IPS-18a (cell line): ENCODE data around the gene PHLPP1.

ENCODE experiments used
- H3K27ac ChIP-seq: one replicate; pipeline ENCODE4 v1.5.1; 2013; ENCODE audit warnings: low read length
- H3K27me3 ChIP-seq: one replicate; pipeline ENCODE4 v1.6.1; 2013; ENCODE audit warnings: mild to moderate bottlenecking, low read length; ENCODE audit not compliant: control insufficient read depth, insufficient read depth
- H3K36me3 ChIP-seq: one replicate; pipeline ENCODE4 v1.6.1; 2013; ENCODE audit warnings: low read depth, low read length; ENCODE audit not compliant: control insufficient read depth
- H3K4me1 ChIP-seq: one replicate; pipeline ENCODE4 v1.6.1; 2013; ENCODE audit warnings: low read depth, low read length; ENCODE audit not compliant: control insufficient read depth
- H3K4me3 ChIP-seq: one replicate; pipeline ENCODE4 v1.5.1; 2013; ENCODE audit warnings: low read length
- H3K9ac ChIP-seq: one replicate; pipeline ENCODE4 v1.6.1; 2013; ENCODE audit warnings: mild to moderate bottlenecking, low read length, moderate library complexity
- H3K9me3 ChIP-seq: one replicate; pipeline ENCODE4 v1.6.1; 2013; ENCODE audit warnings: low read depth, low read length; ENCODE audit not compliant: control insufficient read depth

Gene PHLPP1

DNA sequence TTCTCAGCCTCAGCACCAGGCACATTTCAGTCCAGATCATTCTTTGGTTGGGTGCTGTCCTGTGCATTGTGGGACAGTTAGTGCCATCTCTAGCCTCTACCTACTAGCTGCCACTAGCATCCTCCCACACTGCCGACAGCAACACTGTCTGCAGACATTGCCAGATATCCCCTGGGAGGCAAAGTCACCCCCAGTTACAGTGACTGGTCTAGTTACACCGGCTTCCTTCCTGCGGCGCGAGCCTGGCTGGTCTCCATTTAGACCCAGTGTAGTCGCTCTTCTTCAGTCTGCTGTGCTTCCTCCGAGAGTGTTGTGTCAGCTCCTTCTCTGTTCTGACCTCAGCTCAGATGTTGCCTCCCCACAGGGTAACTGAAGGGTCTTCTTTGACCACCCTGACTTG, 283.1 kb downstream of the PHLPP1 start:
- no peak overlapping the region for H3K27ac ChIP-seq
- no peaks in the 10 kb centered on the region for H3K27me3 ChIP-seq
- H3K9ac ChIP-seq = no peak overlapping the region
- no peak overlapping the region for H3K4me3 ChIP-seq
- no peaks in the 10 kb centered on the region for H3K4me1 ChIP-seq
- H3K36me3 ChIP-seq = no peaks in the 10 kb centered on the region
- H3K9me3 ChIP-seq = no peaks in the 10 kb centered on the region

DNA sequence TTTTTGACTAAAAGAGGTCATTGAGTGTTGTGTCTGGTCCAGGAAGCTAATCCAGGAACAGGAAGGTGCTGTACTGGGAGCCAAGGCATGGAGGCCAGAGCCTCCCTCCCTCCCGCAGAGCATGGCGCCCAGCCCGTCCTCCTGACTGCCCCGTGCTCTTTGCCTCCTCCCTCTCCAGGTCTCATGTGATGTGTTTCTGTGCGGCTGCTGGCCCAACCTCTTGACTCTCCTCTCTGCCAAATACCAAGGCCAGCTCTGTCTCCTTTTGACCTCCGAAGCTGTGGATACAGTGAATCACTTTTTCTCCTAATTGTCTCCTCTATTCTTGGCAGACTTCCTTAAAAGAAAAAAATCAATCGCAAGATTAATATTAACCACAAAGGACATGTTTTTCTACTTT, 284.1 kb downstream of the PHLPP1 start:
- Histone ChIP-seq H3K4me1 (no peaks in the 10 kb centered on the region), H3K27ac (no peak overlapping the region), H3K9ac (no peak overlapping the region), H3K4me3 (no peak overlapping the region), H3K36me3 (no peaks in the 10 kb centered on the region), H3K27me3 (no peaks in the 10 kb centered on the region), H3K9me3 (no peaks in the 10 kb centered on the region)

DNA sequence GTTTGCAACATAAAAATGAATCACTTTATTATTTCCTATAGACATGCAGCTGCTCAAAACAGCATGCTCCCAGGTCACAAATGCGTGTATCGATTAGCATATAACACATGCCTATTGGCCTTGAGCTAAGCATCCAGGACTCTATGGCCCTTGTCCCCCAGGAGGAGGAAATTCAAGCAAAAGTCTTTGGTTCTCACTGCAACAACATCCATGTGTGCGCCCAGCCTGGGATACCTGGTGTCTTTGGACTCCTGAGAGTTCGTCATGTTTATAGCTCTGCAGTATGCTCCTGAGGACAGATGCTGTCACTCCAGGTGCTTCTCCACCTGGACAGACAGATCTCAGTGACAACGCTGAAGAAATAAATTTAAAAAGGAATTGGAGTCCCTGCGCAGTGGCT, 284.6 kb downstream of the PHLPP1 start:
- no peaks in the 10 kb centered on the region for H3K9me3 ChIP-seq
- H3K36me3 ChIP-seq = no peaks in the 10 kb centered on the region
- no peak overlapping the region for H3K27ac ChIP-seq
- no peak overlapping the region for H3K4me3 ChIP-seq
- H3K4me1 ChIP-seq = no peaks in the 10 kb centered on the region
- no peak overlapping the region for H3K9ac ChIP-seq
- H3K27me3 ChIP-seq = no peaks in the 10 kb centered on the region

DNA sequence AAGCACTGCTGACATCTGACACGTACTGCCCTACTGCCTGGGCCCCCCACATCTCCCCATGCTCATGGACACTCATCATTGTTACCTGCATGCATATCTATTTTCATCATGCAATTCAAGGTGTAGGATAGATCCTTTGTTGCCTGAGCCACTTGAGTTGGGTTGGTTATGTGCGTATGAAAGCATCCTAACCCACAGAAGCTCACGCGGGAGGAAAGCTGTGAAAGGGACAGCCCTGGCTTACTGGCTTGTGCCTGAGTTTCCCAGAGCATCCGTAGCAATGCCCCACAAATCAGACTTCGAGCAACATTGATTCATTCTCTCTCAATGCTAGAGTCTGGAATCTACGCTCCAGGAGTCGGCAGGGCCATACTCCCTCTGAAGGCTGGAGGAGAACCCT, 285.5 kb downstream of the PHLPP1 start:
- Histone ChIP-seq H3K4me1 (no peaks in the 10 kb centered on the region), H3K4me3 (no peak overlapping the region), H3K27ac (no peak overlapping the region), H3K9me3 (no peaks in the 10 kb centered on the region), H3K27me3 (no peaks in the 10 kb centered on the region), H3K36me3 (no peaks in the 10 kb centered on the region), H3K9ac (no peak overlapping the region)

DNA sequence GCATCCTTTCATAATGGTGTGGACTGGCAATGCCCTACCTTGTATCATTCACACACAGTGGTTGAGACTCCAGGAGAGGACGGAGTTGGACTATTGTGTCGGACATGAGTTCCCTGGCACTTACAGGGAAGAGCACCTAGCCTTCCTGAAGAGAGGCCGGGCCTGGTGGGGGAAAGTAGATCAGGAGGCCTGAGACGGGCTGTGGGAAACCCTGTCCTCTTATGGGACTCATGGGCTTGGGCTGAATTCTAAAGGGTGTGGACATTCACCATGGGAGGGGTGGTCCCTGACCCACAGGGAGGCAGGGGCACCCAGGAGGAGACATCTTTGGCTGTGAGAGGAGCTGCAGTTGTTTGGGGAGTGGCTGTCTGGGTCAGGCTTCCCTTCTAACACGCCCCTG, 286.5 kb downstream of the PHLPP1 start:
- no peaks in the 10 kb centered on the region for H3K36me3 ChIP-seq
- no peaks in the 10 kb centered on the region for H3K4me1 ChIP-seq
- no peak overlapping the region for H3K4me3 ChIP-seq
- no peaks in the 10 kb centered on the region for H3K27me3 ChIP-seq
- no peak overlapping the region for H3K27ac ChIP-seq
- no peak overlapping the region for H3K9ac ChIP-seq
- H3K9me3 ChIP-seq = no peaks in the 10 kb centered on the region

DNA sequence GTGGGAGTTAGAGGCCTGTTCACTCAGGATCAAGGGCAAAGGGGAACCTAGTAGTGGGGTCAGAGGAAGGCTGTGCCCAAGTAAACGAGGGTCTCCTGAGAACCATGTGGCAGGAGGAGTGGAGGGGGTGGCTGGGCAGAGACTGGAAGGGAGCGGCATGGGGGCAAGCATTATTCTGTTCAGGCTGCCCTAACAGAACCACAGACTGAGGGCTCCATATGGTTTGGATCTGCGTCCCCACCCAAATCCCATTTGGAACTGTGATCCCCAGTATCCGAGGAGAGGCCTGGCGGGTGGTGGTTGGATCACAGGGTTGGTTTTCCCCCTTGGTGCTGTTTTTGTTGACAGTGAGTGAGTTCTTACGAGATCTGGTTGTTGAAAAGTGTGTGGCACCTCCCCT, 287.0 kb downstream of the PHLPP1 start:
- Histone ChIP-seq H3K9me3 (no peaks in the 10 kb centered on the region), H3K4me1 (no peaks in the 10 kb centered on the region), H3K9ac (no peak overlapping the region), H3K36me3 (no peaks in the 10 kb centered on the region), H3K27me3 (no peaks in the 10 kb centered on the region), H3K4me3 (no peak overlapping the region), H3K27ac (no peak overlapping the region)

DNA sequence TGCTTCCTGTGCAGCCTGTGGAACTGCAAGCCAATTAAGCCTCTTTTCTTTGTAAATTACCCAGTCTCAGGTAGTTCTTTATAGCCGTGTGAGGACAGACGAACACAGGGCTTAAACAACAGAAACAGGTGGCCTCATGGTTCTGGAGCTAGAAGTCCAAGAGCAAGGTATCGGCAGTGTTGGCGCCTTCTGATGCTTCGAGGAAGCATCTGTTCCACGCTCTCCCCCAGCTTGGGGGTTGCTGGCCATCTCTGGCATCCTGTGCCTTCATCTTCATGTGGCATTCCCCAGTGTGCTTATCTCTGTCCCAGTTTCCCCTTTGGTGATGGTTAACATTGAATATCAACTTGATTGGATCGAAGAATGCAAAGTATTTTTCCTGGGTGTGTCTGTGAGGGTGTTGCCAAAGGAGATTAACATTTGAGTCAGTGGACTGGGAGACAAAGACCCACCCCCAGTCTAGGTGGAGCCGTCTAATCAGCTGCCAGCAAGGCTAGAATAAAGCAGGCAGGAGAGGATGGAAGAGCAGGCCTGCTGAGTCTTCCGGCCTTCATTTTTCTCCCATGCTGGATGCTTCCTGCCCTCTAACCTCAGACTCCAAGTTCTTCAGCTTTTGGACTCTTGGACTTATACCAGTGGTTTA, 287.6 kb downstream of the PHLPP1 start:
- H3K4me1 ChIP-seq = no peaks in the 10 kb centered on the region
- H3K27me3 ChIP-seq = no peaks in the 10 kb centered on the region
- H3K36me3 ChIP-seq = no peaks in the 10 kb centered on the region
- H3K27ac ChIP-seq = no peak overlapping the region
- H3K4me3 ChIP-seq = no peak overlapping the region
- no peaks in the 10 kb centered on the region for H3K9me3 ChIP-seq
- H3K9ac ChIP-seq = no peak overlapping the region

DNA sequence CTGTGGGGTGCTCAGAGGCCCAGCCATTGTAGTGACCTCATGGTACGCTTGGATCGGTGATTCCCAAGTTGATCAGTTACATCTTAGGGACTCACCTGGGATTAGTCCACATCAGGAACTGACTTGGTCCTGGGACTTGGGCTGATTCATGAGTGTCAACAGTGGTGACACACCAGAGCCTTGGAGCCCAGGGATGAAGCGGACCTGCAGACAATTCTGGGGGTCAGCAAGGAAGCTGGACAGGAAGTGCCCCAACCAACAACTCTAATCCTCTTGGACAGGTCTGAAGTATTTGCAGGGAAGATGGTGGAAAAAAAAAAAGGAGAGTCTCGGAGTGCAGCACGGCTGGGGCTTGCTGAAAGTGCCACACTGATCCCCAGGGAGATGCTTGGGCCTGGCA, 288.6 kb downstream of the PHLPP1 start:
- Histone ChIP-seq H3K9me3 (no peaks in the 10 kb centered on the region), H3K4me1 (no peaks in the 10 kb centered on the region), H3K4me3 (no peak overlapping the region), H3K36me3 (no peaks in the 10 kb centered on the region), H3K9ac (no peak overlapping the region), H3K27me3 (no peaks in the 10 kb centered on the region), H3K27ac (no peak overlapping the region)

DNA sequence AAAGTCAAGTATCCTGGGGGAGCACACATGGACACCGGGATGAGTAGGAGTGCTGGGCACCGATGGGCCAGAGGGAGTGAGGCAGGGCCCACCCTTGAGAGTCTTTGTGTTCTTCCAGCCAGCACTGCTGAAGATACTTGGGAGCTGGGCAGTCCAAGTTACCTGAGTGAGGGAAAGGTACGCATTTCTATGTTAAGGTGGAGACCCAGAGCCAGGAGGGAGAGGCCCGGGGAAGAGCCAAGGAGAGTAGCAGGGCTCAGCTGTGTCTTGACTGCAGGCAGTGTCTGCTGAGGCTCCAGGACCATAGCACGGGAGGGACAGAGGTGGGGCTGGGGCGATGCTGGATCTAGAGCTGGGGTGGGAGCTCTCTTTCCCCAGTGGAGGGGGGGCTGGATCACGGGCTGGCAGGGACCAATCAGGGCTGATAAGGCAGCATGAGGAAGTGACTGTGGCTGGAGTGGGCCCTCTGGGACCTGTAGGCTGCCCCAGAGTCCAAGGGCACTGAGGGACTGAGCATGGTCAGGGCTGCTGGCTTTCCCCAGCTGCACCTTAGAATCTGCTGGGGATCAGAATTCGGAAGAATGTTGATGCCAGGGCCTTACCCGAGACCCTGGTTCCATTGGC, 289.2 kb downstream of the PHLPP1 start:
- H3K9ac ChIP-seq = no peak overlapping the region
- H3K4me3 ChIP-seq = no peak overlapping the region
- H3K4me1 ChIP-seq = no peaks in the 10 kb centered on the region
- no peaks in the 10 kb centered on the region for H3K27me3 ChIP-seq
- H3K27ac ChIP-seq = no peak overlapping the region
- H3K36me3 ChIP-seq = no peaks in the 10 kb centered on the region
- no peaks in the 10 kb centered on the region for H3K9me3 ChIP-seq

DNA sequence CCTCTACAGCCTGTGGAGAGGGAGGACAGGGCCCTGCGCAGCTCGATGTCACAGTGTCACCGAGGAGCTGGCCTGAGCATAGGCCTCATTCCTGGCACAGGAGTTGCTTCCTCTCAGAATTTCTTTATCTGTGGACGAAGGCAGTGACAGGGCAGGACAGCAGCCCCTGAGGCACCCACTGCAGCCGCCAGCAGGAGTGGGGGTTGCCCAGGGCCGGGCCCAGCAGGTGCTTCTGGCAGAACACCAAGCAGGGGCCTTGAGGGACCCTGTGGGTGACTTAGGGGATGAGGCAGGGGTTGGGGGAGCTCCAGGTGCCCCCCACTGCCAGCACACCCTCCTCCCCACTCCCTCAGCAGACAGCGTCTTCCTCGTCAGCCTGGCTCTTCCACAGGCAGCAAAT, 290.0 kb downstream of the PHLPP1 start:
- no peak overlapping the region for H3K4me3 ChIP-seq
- no peaks in the 10 kb centered on the region for H3K9me3 ChIP-seq
- H3K4me1 ChIP-seq = no peaks in the 10 kb centered on the region
- no peaks in the 10 kb centered on the region for H3K27me3 ChIP-seq
- no peak overlapping the region for H3K9ac ChIP-seq
- no peak overlapping the region for H3K27ac ChIP-seq
- H3K36me3 ChIP-seq = no peaks in the 10 kb centered on the region

DNA sequence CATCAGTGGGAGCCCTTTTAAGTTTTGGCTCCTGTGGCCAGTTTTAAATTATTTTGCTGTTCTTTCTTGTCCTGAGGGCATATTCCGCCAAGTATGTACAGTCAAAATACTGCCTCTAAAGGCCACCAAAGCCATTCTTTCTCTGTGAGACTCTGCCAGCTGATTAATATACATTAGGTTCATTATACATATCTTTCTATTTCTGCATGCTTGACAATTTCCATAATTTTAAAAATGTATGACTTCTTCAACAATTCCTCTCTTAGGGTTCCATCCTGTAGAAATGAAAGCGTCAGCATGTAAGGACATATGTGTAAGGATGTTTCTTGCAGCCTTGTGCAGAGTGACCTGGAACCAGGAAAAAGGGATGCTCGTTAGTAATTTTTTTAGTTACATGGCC, 291.9 kb downstream of the PHLPP1 start:
- Histone ChIP-seq H3K4me3 (no peak overlapping the region), H3K27me3 (no peaks in the 10 kb centered on the region), H3K27ac (no peak overlapping the region), H3K9me3 (no peaks in the 10 kb centered on the region), H3K36me3 (no peaks in the 10 kb centered on the region), H3K4me1 (no peaks in the 10 kb centered on the region), H3K9ac (no peak overlapping the region)

DNA sequence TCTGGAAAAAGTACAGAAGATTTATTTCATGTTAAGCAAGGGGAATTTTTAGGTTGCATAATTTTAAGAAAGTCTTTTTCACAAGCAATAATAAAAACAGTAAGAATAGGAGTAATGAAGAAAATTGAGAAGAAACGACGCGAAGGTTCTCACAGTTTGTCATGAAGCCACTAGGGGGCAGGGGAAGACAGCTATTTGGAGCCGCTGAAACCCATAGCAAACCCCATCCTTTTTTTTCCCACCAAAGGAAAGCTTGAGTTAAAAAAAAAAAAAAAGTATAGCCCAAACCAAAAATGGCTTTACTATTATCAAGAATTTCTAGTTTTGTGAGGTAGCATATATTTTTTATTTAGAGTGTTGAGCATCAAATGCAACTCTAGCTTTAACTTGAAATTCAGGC, 300.9 kb downstream of the PHLPP1 start:
- Histone ChIP-seq H3K36me3 (no peaks in the 10 kb centered on the region), H3K9me3 (no peaks in the 10 kb centered on the region), H3K27me3 (no peaks in the 10 kb centered on the region), H3K4me1 (no peaks in the 10 kb centered on the region), H3K4me3 (no peak overlapping the region), H3K9ac (no peak overlapping the region), H3K27ac (no peak overlapping the region)
